GM19452 (cell line): ENCODE measurements around the gene SHISA6.

Experiments used
- ATAC-seq: cut with Tn5 transposase; IDR thresholded peaks from one replicate; pipeline ENCODE4 v1.9.1; 2021; ENCODE audit not compliant: unreplicated experiment

SHISA6 gene

GRCh38 chr17:11340803-11341202 is 99.8 kb downstream of the SHISA6 start:
- ATAC-seq: no peak

- no peak for ATAC-seq
Observed at GRCh38 chr17:11342138-11342537, 101.1 kb downstream of the SHISA6 start.

DNA sequence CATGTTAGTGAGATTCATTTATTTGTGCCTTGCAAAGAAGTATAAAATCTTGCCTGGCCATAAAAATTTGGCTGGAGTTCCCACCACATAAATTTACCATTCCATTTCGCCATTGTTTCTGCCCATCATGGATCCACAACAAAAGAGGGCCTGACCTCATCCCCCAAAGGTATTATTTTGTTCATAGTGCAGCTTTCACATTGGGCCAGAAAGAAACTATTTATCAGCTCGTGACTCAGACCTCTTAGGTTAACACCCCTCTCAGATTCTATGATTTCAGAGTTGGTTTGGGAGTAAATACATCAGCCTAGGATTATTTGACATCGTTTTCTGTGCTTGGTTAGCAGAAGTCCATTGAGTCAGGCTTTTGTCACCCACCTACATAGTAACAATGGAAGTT is 108.1 kb downstream of the SHISA6 start:
- ATAC-seq: no peak

DNA sequence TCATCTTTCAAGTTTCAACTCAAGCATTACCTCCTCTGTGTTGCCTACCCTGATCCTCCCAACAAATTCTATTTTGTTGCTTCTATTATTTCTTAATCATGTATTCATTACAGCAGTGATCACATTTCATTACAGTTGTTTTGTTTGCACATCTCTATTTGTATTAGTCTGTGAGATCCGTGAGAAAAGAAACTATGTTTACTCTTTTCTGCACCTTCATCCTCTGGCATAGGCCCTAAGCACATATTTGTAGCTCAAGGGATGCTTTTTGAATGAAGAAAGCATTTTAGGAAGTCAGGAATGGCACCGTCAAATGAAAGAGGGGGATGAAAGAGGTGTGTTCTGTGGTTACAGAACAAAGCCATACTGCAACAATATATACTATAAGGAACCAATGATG is 110.5 kb downstream of the SHISA6 start:
- ATAC-seq: no peak

GRCh38 chr17:11353601-11354000 is 112.6 kb downstream of the SHISA6 start:
- ATAC-seq: no peak

DNA sequence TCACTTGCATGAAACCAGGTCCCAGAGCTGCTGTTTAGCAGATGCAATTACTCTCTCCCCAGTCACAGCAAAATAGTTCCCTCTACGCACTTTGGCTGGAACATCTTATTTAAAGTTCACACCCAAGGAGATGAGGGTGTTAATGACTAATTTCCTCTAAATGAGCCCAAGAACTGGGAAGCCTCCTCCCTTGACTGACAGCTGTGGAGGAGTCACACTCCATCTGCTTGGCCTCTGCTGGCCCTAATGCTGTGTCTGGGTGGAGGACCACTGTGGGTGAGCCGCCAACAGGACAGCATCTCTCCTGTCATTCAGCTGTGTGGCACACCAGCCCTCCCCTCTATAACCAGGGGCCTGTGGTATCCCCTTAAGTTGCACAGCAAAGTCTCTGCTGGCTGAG is 115.4 kb downstream of the SHISA6 start:
- no peak for ATAC-seq

DNA sequence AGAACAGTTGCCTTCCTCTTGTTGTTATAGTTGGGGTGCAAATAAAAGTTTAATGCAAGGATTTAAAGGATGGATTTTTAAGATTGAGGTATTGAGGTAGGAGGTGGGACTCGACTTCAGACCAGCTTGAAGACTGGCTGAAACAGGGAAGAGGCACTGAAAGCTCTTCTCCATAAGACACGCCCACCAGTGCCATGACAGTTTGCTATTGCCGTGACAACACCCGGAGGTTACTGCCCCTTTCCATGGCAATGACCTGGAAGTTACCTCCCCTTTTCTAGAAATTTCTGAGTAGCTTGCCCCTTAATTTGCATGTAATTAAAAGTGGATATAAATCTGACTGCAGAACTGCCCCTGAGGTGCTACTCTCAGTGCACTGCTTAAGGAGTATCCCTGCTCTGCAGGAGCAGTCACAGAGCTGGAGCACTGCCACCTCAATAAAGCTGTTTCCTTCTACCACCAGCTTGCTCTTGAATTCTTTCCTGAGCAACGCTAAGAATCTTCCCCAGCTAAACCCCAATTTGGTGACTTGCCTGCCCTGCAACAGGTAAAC is 122.6 kb downstream of the SHISA6 start:
- no peak for ATAC-seq

GRCh38 chr17:11366272-11366850 is 125.3 kb downstream of the SHISA6 start:
- no peak for ATAC-seq

DNA sequence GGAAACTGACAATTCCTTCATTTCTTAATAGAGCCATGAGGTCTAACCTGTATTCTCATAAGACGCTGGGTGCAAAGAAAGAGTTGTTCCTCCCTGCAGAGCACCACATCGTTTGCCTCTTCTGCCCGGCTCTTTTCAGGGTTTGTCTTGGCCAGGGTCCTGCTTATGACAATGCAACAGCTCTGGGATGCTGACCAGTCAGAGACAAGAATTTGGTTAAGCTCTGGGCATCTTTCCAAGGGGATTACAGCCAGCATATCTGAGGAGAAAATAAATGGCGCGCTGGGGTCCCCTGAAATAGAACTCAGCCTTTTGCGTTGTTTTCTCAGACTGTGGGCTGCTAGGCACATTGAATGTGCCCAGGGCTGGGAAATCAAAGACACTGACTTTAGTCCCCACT is 128.6 kb downstream of the SHISA6 start:
- no peak for ATAC-seq

- ATAC-seq: no peak
Observed at GRCh38 chr17:11372692-11373091, 131.7 kb downstream of the SHISA6 start.

- no peak for ATAC-seq
Observed at GRCh38 chr17:11378506-11378905, 137.5 kb downstream of the SHISA6 start.

DNA sequence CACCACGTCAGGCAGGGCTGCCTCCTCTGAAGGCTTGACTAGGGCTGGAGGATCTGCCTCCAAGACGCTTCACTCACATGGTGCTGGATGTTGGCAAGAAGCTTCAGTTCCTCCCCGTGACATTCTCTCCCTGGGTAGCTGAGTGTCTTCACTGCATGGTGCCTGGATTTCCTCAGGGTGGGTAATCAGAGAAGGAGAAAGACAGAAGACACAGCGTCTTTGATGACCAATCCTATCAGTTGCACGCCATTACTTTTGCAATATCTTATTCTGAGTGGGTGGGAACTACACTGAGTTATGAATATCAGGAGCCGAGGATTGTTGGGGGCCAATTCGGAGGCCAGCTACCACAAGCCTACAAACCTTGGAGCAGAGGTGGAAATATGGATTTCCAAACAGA is 139.7 kb downstream of the SHISA6 start:
- ATAC-seq: no peak

DNA sequence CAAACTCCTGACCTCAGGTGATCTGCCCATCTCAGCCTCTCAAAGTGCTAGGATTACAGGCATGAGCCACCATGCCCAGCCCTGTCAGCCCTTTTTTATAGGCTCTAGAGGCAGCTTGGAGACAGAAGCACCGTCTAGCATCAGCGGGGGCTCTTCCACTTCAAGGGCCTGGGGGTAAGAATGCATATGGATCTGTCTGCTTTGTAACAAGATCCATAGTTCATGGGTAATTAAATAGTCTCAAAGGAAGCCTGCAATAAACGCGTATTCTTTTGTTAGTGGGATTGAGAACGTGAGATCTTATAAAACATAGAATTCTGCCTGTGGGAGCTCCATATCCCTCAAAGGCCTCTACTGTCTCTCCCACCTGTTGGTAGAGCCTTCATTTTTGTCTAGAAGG is 142.1 kb downstream of the SHISA6 start:
- ATAC-seq: no peak

DNA sequence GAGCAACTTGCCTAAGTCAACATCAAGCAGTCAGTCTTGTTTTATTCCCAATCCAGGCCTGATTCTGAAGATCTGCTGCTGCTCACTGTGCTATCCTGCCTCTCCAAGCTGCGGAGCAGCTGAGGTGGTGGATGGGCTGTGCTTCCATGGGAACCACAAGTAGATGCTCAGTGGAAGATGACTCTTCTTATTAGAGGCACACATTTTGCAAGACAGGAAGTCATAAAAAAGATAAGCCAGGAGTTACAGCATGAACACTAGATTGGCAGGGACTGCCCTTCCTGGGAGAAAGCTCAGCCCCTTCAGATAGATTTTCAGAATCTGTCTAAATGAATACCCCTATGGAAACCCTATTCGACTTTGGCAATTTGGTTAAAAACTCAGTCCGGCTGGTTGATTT is 143.1 kb downstream of the SHISA6 start:
- no peak for ATAC-seq

DNA sequence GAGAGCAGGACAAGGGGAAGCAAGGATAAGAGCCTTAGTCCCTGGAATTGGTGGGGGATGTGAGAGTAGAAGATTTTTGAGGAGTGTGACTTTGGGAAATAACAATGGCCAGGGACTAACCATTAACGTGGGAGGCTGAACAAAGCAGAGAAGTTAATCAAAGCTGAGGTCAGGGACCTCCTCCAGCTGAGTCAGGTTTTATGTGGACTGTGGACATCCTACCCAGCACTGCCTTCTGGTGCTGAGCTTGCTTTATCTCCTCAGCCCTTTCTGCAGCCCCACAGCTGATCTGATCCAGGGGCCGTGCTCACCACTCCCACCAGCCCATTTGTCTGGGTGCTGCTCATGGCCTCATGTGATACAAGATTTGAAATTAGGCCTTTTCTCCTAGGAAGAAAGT is 146.6 kb downstream of the SHISA6 start:
- ATAC-seq: no peak

DNA sequence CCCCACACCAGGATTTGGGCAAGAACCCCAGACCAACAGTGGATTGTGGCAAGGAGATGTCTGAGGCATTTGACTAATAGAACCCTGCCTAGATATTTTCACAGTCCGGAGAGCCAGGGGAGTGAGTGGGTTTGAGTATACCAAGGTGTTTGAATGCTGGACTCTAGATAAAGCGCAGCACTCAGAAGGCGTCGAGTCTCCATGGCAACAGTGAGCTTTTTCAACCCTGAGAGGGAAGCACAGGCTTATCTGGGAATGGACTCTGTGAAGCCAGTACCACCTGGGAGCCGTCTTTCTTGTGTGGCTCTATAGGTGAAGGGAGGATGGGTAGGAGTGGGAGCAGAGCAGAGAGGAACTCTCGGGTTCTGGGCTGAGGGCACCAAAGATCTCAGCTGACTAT is 147.0 kb downstream of the SHISA6 start:
- ATAC-seq: no peak

- ATAC-seq: no peak
Observed at GRCh38 chr17:11389583-11389982, 148.6 kb downstream of the SHISA6 start.

DNA sequence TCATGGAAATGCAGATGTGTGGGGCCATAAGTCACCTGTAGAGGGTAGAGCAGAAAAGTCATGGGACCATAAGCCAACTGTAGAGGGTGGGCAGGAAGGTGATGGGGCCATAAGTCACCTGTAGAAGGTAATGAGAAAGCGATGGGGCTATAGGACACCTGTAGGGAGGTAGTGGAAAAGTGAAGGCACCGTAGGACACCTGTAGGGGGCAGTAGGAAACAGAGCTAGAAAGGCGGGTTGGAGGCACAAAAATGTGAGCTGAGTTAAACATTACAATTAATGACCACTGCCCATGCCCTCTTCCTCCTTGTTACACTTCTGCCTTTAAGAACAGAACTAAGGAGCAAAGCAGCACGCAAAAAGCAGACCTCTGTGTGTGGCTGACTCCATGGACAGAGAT is 150.1 kb downstream of the SHISA6 start:
- no peak for ATAC-seq

DNA sequence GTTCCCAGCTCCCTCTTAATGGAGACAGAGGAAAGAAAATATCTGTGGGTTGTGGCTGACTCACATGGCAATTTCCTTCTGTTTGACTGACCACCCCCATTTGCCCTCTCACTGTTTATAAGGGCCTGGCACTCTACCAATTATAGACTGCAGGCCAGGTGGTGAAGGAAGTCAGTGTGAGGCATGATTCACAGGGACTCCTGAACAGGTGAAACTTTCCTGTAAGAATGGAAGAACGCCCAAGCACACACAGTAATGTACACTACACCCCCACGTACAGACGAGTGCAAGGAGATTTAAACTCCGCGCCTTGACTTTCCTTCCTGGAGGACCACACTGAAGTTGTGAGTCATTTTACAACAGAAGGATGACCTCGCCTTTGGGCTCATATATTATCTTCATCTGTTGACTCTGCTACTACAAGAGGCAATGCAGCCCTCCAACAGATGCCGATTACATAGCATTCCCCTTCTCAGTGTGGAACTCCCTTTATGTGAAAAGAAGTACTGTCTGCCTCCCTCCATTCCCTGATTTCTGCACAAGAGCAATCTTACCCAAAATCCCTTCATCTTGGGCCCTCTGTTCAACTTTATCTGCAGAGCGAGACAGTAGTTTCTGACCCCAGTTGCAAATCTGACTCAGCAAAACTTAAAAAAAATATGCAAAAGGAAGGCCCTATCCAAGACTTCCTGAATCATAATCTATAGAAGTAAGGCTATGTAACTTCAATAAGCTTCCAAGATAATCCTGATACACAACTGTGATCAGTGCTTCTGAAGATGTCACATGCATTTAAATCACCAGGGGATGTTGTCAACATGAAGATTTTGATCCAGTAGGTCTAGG is 163.6 kb downstream of the SHISA6 start:
- ATAC-seq: no peak

DNA sequence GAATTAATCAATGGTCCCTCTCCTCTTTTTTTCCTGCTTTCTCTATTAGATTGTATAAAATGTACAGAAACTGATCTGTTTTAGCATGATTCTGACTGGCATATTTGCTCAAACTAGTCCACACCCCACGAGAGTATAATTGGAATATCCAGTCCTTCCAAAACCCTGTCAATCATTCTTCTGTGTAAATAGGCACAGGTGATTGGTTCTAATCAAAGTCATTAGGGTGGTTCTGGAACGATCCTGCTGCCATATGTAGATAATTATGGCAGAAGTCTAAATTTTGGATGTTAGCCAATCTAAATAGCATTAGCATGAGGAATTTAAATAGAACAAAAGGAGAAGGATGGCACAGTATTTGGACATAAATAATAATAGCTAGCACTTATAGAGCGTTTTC is 165.7 kb downstream of the SHISA6 start:
- ATAC-seq: no peak

- no peak for ATAC-seq
Observed at GRCh38 chr17:11412654-11413053, 171.6 kb downstream of the SHISA6 start.

DNA sequence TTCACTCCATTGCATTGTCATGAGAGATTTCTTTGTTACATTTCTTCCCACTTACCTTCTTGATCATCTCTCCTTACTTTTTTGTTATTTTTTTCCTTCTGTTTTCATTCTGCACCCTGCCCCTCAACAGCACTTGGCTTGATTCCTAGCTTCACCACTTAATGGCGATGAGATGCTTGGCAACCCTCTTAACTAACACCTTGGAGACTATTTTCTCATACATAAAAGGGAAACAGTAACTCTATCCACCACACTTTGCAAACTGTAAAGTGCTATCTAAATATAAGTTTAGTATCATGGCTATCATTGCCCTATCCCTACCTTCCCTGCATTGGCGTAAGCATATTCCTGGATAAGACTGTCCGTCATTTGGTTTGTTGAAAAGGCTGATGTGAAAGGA is 177.3 kb downstream of the SHISA6 start:
- no peak for ATAC-seq

DNA sequence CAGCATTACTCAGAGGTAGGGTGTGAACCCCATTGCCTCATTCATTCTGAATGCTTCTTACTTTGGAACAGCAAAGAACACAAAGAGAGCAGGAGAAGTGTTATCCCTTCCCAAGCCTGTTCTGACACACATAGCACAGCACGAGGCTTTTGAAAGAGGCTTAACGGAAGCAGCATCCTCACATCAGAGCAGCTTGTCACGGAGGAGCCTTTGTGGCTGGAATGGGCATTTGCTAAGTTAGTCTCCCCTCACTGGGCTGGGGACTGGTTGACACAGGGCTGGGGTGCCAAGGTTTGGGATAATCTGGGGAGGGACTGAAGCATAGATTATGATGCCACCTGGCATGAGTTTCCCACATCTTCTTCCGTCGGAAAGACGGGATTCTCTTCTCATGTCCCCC is 189.7 kb downstream of the SHISA6 start:
- no peak for ATAC-seq
